ENCODE results near the gene ANAPC1.
"Not testable (repeated sequence)": the region's sequence is repeated elsewhere in the genome, so short reads cannot be mapped to it uniquely, and the experiment has no call there.

The ANAPC1 gene

DNA sequence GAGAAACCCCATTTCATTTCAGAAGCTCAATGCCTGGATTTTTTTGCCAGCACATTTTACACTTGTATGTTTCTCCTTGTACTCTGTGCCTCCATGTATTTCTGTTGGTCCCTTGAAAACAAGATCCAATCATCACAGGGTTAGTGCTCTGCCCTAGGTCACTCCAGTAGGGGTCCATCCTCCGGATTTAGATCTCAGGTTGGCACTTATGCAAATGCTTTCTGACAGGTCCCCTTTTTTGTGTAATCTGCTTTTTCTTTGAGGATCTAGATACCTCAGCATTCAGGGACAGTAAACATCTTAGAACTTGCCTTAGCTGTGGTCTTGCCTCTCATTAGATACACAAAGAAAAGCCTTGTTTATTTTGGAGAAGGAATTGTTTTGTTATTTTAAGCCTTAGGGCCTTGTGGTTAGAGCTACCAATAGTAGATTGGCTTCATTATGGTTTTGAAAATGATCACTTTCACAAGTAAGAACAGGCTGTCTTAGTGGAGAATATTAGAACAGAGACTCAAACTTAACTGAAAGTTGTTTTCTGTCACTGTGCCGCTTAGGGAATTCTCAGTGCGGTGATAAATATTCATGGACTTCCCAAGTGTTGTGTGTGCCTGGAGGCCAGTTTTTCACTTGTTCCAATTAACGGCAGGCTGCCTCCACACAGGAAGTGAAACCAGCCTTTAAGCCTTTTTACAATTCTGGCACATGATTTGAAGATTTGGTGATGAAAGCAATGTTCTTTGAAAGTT, 22.2 kb upstream of the ANAPC1 start:
- H3K4me3 Mint-ChIP-seq = no peak overlapping the region

DNA sequence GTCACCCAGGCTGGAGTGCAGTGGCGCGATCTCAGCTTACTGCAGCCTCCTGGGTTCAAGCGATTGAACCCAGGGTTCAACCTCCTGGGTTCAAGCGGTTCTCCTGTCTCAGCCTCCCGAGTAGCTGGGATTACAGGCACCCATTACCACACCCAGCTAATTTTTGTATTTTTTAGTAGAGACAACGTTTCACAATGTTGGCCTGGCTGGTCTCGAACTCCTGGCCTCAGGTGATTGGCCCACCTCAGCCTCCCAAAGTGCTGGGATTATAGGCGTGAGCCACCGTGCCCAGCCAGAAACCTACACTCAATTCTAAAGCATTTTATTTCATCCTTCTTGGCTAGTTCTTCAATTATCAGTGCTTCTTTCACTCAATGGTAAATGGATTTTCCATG, 21.5 kb upstream of the ANAPC1 start:
- H3K27ac Mint-ChIP-seq; H3K4me3 Mint-ChIP-seq; H3K36me3 Mint-ChIP-seq (ENCODE audit: low read depth); H3K9me3 Mint-ChIP-seq; DNase-seq: not testable (repeated sequence)
- H3K4me1 Mint-ChIP-seq = peaks cover 40% of the 10 kb centered on the region
- H3K27me3 Mint-ChIP-seq (ENCODE audit: low read depth, poor library complexity) = peaks cover 17% of the 10 kb centered on the region

More for the DNA sequence above, 22.2 kb upstream of the ANAPC1 start:
- Mint-ChIP-seq H3K27me3 (ENCODE audit: low read depth, poor library complexity) (peaks cover 10% of the 10 kb centered on the region), H3K4me1 (peaks cover 40% of the 10 kb centered on the region), H3K27ac (no peak overlapping the region), H3K9me3 (no peaks in the 10 kb centered on the region), H3K36me3 (ENCODE audit: low read depth) (no peaks in the 10 kb centered on the region)
- TF ChIP-seq, protein P1, sequence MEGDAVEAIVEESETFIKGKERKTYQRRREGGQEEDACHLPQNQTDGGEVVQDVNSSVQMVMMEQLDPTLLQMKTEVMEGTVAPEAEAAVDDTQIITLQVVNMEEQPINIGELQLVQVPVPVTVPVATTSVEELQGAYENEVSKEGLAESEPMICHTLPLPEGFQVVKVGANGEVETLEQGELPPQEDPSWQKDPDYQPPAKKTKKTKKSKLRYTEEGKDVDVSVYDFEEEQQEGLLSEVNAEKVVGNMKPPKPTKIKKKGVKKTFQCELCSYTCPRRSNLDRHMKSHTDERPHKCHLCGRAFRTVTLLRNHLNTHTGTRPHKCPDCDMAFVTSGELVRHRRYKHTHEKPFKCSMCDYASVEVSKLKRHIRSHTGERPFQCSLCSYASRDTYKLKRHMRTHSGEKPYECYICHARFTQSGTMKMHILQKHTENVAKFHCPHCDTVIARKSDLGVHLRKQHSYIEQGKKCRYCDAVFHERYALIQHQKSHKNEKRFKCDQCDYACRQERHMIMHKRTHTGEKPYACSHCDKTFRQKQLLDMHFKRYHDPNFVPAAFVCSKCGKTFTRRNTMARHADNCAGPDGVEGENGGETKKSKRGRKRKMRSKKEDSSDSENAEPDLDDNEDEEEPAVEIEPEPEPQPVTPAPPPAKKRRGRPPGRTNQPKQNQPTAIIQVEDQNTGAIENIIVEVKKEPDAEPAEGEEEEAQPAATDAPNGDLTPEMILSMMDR (IDR thresholded peaks at IDR 0.05) = no peak
- no peak for DNase-seq

DNA sequence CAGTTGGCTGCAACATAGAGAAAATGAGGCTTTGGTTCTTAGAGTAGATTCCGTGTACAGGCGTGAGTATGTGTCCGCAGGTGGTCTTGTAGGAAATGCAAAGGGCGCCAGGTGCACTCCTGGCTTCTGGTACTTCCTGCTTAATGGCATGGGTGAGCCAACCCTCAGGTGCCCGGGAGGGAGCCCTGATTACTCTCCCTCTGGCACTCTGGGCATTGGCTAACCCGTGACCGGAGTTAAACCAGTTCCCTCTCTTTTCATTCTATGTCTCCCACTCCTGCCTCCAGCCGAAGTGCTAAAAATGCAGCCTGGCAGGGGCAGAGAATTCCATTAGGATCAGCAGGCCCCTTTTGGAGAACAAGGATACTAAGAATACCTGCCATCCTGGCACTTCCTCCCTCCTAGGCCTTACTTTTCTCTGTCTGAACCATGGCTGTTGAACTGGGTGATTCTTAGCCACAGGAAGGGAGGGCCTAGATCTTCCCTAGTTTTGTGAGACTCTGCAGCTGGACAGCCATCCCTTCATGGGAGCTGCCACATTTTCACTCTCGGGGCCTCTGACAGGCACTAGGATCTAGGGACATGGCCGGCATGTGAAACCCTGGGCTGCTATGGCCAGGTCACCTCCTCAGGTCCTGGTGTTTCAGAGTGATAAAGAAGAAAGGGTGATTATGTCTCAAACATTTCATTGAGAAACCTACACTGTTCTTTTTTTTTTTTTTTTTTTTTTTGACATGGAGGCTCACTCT, 20.9 kb upstream of the ANAPC1 start:
- no peaks in the 10 kb centered on the region for H3K36me3 Mint-ChIP-seq (ENCODE audit: low read depth)

DNA sequence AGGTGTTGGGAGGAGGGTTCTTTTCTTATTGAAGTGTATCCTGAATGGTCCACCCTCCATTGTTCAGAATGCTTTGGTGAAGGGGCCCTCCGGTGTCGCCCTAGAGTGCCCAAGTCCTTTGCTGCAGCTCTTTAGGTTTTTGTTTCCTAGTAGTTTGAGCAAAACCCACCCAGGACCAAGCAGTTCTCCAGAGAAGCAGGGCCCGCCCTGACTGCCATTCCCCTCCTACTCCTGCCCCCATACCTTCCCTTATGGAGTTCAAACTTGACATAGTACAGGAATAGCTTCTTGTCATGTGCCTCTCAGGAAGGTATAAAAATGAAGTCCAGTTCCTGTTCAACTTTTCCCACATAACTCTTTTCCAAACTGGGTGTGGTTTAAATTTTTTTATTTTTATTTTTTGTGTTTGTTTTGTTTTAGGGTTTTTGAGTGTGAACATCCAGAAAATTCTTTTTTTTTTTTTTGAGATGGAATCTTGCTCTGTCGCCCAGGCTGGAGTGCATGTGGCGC, 20.0 kb upstream of the ANAPC1 start:
- H3K4me3 Mint-ChIP-seq = no peak overlapping the region
- no peaks in the 10 kb centered on the region for H3K36me3 Mint-ChIP-seq (ENCODE audit: low read depth)
- TF ChIP-seq, protein P1 (IDR thresholded peaks at IDR 0.05) = no peak
- no peak overlapping the region for H3K27ac Mint-ChIP-seq
- no peak for DNase-seq
- no peaks in the 10 kb centered on the region for H3K9me3 Mint-ChIP-seq
- H3K4me1 Mint-ChIP-seq = peaks cover 40% of the 10 kb centered on the region
- peaks cover 29% of the 10 kb centered on the region for H3K27me3 Mint-ChIP-seq (ENCODE audit: low read depth, poor library complexity)

More for the DNA sequence above, 20.9 kb upstream of the ANAPC1 start:
- Mint-ChIP-seq H3K27me3 (ENCODE audit: low read depth, poor library complexity) (peaks cover 23% of the 10 kb centered on the region), H3K4me3 (no peak overlapping the region), H3K27ac (no peak overlapping the region), H3K4me1 (peaks cover 40% of the 10 kb centered on the region), H3K9me3 (no peaks in the 10 kb centered on the region)
- TF ChIP-seq, protein P1 (IDR thresholded peaks at IDR 0.05) = no peak
- DNase-seq = no peak

DNA sequence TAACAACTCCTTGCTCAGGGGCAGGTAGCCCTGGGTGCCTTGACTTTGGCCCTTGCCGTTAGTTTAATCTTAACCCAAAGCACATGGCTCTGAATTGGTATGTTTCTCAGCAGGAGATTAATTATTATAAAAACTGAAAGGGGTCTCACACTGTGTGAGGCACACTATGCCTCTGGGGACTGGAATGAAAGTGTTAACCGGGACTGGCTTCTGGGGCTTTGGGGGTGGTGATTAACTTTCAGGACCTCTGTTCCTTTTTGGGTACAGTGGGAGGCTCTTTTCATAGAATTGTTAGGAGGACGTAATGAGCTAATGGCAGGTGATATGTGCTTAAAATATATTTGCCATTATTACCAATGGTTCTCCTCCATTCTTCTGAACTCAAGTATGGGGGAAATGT, 19.5 kb upstream of the ANAPC1 start:
- DNase-seq = no peak
- Mint-ChIP-seq H3K27me3 (ENCODE audit: low read depth, poor library complexity) (peaks cover 27% of the 10 kb centered on the region), H3K4me3 (no peak overlapping the region), H3K36me3 (ENCODE audit: low read depth) (no peaks in the 10 kb centered on the region), H3K27ac (no peak overlapping the region), H3K9me3 (no peaks in the 10 kb centered on the region), H3K4me1 (peaks cover 36% of the 10 kb centered on the region)
- TF ChIP-seq, protein P1 (IDR thresholded peaks at IDR 0.05) = no peak

DNA sequence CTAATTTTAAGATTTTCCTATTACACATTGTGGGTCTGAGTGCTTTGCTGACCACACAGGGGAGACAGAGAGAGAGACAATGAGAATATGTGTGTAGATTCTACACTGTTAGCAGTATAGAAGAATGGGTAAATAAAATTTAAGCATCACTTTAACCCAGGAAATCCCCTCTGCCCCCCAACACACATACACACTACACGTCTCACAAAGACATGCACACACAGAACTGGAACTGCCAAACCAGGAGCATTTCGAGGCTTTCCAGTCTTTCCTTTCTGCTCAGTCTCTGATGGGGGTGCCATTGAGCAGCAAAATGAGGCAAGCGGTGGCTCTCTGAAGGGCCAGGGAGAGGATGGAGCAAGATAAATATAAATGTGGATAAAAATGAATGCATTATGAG, 16.9 kb upstream of the ANAPC1 start:
- TF ChIP-seq, protein P1 (IDR thresholded peaks at IDR 0.05) = peak; percentile 17
- Mint-ChIP-seq H3K9me3 (no peaks in the 10 kb centered on the region), H3K4me3 (peak overlapping the region; percentile 25), H3K36me3 (ENCODE audit: low read depth) (no peaks in the 10 kb centered on the region), H3K27me3 (ENCODE audit: low read depth, poor library complexity) (peaks cover 34% of the 10 kb centered on the region), H3K27ac (no peak overlapping the region), H3K4me1 (peaks cover 31% of the 10 kb centered on the region)
- DNase-seq = no peak

Measured in nephron progenitor cell (in vitro differentiated cells).